ENCODE data around the gene PIK3R6. TPM values are rescaled to one million over a fixed set of nuclear protein-coding genes. Genes with fewer than 3 reads are reported as not detected.
A peak's percentile ranks its signal among the peaks of the same experiment; 100 is the strongest.

PIK3R6 gene
- total RNA-seq, 1 experiment from 2014 or later, result not detected

GRCh38 chr17:8846768-8847211, 20.7 kb downstream of the PIK3R6 start:
- H3K4me1 ChIP-seq (ENCODE audit: insufficient read depth, low read length), result no peaks in the 10 kb centered on the region
- no peak overlapping the region for H3K27ac ChIP-seq (ENCODE audit: low read length)
- no peaks in the 10 kb centered on the region for H4K20me1 ChIP-seq (ENCODE audit: low read length)
- ATAC-seq (no peak), DNase-seq (peak; percentile 35)
- no peaks in the 10 kb centered on the region for H3K36me3 ChIP-seq (ENCODE audit: low read depth, low read length)
- H3K79me2 ChIP-seq (ENCODE audit: low read length), result no peaks in the 10 kb centered on the region
- H2AFZ ChIP-seq (ENCODE audit: low read length), result no peak overlapping the region
- no peak for TF ChIP-seq EZH2 (IDR thresholded peaks at IDR 0.05; ENCODE audit: low read length, unreplicated experiment)
- no peak for TF ChIP-seq CTCF (conservative IDR thresholded peaks at IDR 0.05; ENCODE audit: low read depth, low read length)
- TF ChIP-seq EZH2phosphoT487 (IDR thresholded peaks at IDR 0.05; ENCODE audit: borderline replicate concordance, low read length), result no peak
- H3K9ac ChIP-seq (ENCODE audit: low read length), result no peak overlapping the region
- no peaks in the 10 kb centered on the region for H3F3A ChIP-seq (ENCODE audit: low read length, unreplicated experiment)
- CTCF ChIA-PET, result no interaction called here
- no TSS peak for BruUV-seq (replicated peaks)
- intact Hi-C loops (cut with micrococcal nuclease), result no loop called here
- H3K9me3 ChIP-seq (ENCODE audit: low read length), result no peaks in the 10 kb centered on the region
- H3K27me3 ChIP-seq (ENCODE audit: low read length), result 0 out of 2 replicates have a peak, but pooled peaks cover 6% of the 10 kb centered on the region
- POLR2A ChIA-PET (ENCODE audit: unreplicated experiment), result no interaction called here
- H3K9me2 ChIP-seq (replicated peaks; ENCODE audit: low read length), result no peaks in the 10 kb centered on the region
- no peak overlapping the region for H3K4me2 ChIP-seq (ENCODE audit: low read length)
- H3K4me3 ChIP-seq (ENCODE audit: low read length), result no peak overlapping the region

DNA sequence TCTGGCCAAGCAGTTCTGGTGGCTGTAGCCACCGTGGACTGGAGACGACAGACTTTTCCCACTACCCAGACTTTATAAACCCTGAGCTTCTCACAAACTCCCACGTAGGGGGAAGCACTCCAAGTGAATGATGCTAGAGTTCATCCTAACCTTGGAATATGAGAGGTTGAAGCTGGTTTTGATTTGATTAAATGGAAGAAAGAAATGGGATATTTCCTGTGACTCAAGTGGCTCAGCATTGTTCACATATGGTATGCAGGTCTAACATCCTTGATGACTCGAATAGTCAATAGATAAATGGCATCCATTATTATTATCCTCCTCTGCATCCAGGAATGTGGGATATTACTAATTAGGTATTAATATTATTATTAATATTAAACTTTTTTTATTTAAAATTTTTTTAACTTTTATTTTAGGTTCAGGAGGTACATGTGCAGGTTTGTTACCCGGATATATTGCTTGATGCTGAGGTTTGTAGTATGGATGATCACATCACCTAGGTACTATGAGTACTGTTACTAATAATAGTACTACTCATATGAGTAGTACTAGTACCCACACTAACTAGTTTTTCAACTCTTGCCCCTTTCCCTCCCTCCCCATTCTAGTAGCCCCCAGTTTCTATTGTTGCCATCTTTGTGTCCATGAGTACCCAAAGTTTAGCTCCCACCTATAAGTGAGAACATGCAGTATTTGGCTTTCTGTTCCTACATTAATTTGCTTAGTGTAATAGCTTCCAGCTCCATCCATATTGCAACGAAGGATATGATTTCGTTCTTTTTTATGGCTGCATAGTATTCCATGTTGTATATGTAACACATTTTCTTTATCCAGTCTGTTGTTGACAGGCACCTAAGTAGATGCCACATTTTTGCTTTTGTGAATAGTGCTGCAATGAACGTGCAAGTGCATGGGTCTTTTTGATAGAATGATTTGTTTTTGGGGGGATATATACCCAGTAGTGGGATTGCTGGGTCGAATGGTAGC, 22.9 kb downstream of the PIK3R6 start:
- H3K9ac ChIP-seq (ENCODE audit: low read length), result no peak overlapping the region
- no peak overlapping the region for H3K4me3 ChIP-seq (ENCODE audit: low read length)
- H3K9me2 ChIP-seq (replicated peaks; ENCODE audit: low read length), result no peaks in the 10 kb centered on the region
- BruUV-seq (replicated peaks), result no TSS peak
- no peaks in the 10 kb centered on the region for H3K9me3 ChIP-seq (ENCODE audit: low read length)
- ATAC-seq (no peak), DNase-seq (no peak)
- H3K79me2 ChIP-seq (ENCODE audit: low read length), result no peaks in the 10 kb centered on the region
- TF ChIP-seq CTCF (conservative IDR thresholded peaks at IDR 0.05; ENCODE audit: low read depth, low read length), result no peak
- TF ChIP-seq EZH2phosphoT487 (IDR thresholded peaks at IDR 0.05; ENCODE audit: borderline replicate concordance, low read length), result no peak
- TF ChIP-seq EZH2 (IDR thresholded peaks at IDR 0.05; ENCODE audit: low read length, unreplicated experiment), result no peak
- ChIA-PET POLR2A (ENCODE audit: unreplicated experiment) (no interaction called here), CTCF (no interaction called here)
- no peaks in the 10 kb centered on the region for H4K20me1 ChIP-seq (ENCODE audit: low read length)
- peaks cover 11% of the 10 kb centered on the region; the same call in 1 of the 2 replicates for H3K27me3 ChIP-seq (ENCODE audit: low read length)
- H3K4me1 ChIP-seq (ENCODE audit: insufficient read depth, low read length), result no peaks in the 10 kb centered on the region
- H3K36me3 ChIP-seq (ENCODE audit: low read depth, low read length), result no peaks in the 10 kb centered on the region
- H3K27ac ChIP-seq (ENCODE audit: low read length), result no peak overlapping the region
- no peak overlapping the region for H2AFZ ChIP-seq (ENCODE audit: low read length)
- no peak overlapping the region for H3K4me2 ChIP-seq (ENCODE audit: low read length)
- intact Hi-C loops (cut with micrococcal nuclease), result no loop called here
- H3F3A ChIP-seq (ENCODE audit: low read length, unreplicated experiment), result no peaks in the 10 kb centered on the region

- DNase-seq (no peak), ATAC-seq (no peak)
- H4K20me1 ChIP-seq (ENCODE audit: low read length), result no peaks in the 10 kb centered on the region
- no peak overlapping the region for H3K27ac ChIP-seq (ENCODE audit: low read length)
- H3F3A ChIP-seq (ENCODE audit: low read length, unreplicated experiment), result no peaks in the 10 kb centered on the region
- H3K4me2 ChIP-seq (ENCODE audit: low read length), result no peak overlapping the region
- CTCF ChIA-PET, result interaction anchor here (0.6 kb wide), 1 partner anchor 75 kb away, joined by 3 read pairs; no protein-coding TSS in a partner anchor
- peaks cover 11% of the 10 kb centered on the region; the same call in 1 of the 2 replicates for H3K27me3 ChIP-seq (ENCODE audit: low read length)
- intact Hi-C loops (cut with micrococcal nuclease), result no loop called here
- no peaks in the 10 kb centered on the region for H3K9me3 ChIP-seq (ENCODE audit: low read length)
- TF ChIP-seq EZH2phosphoT487 (IDR thresholded peaks at IDR 0.05; ENCODE audit: borderline replicate concordance, low read length), result no peak
- no peak for TF ChIP-seq CTCF (conservative IDR thresholded peaks at IDR 0.05; ENCODE audit: low read depth, low read length)
- TF ChIP-seq EZH2 (IDR thresholded peaks at IDR 0.05; ENCODE audit: low read length, unreplicated experiment), result no peak
- no peak overlapping the region for H3K9ac ChIP-seq (ENCODE audit: low read length)
- H2AFZ ChIP-seq (ENCODE audit: low read length), result no peak overlapping the region
- H3K79me2 ChIP-seq (ENCODE audit: low read length), result no peaks in the 10 kb centered on the region
- H3K4me3 ChIP-seq (ENCODE audit: low read length), result no peak overlapping the region
- no peaks in the 10 kb centered on the region for H3K4me1 ChIP-seq (ENCODE audit: insufficient read depth, low read length)
- no TSS peak for BruUV-seq (replicated peaks)
- POLR2A ChIA-PET (ENCODE audit: unreplicated experiment), result no interaction called here
- no peaks in the 10 kb centered on the region for H3K36me3 ChIP-seq (ENCODE audit: low read depth, low read length)
- H3K9me2 ChIP-seq (replicated peaks; ENCODE audit: low read length), result no peaks in the 10 kb centered on the region
Measured at GRCh38 chr17:8843344-8843743, 24.1 kb downstream of the PIK3R6 start.

Measured in PC-3 (cell line).